Stomach smooth muscle (tissue), 2 donors: ENCODE measurements around the gene CFAP43.

ENCODE experiments used
- H3K27ac ChIP-seq: one replicate; pipeline ENCODE4 v1.7.0; 2013; ENCODE audit warnings: mild to moderate bottlenecking, low read length, inconsistent platforms
- H3K27me3 ChIP-seq, 2 donors: one replicate each; pipeline ENCODE4 v1.7.0; 2013; ENCODE audit warnings: low read length in 2 of 2; ENCODE audit not compliant: insufficient read depth in 2 of 2, control insufficient read depth in 1 of 2
- H3K36me3 ChIP-seq, 2 donors: one replicate each; pipeline ENCODE4 v1.7.0; 2013; ENCODE audit warnings: low read length in 2 of 2; ENCODE audit not compliant: control insufficient read depth in 2 of 2, insufficient read depth in 2 of 2
- H3K4me1 ChIP-seq: one replicate; pipeline ENCODE4 v1.7.0; 2013; ENCODE audit warnings: low read length; ENCODE audit not compliant: control insufficient read depth, insufficient read depth
- H3K4me3 ChIP-seq, 2 donors: one replicate each; pipeline ENCODE4 v1.7.0; 2013; ENCODE audit warnings: low read length in 2 of 2
- H3K9ac ChIP-seq, 2 donors: one replicate each; pipeline ENCODE4 v1.7.0; 2013; ENCODE audit warnings: low read length in 2 of 2, mild to moderate bottlenecking in 1 of 2
- H3K9me3 ChIP-seq, 2 donors: one replicate each; pipeline ENCODE4 v1.7.0; 2013; ENCODE audit warnings: low read length in 2 of 2; ENCODE audit not compliant: control insufficient read depth in 2 of 2
- donor health status: healthy.
- donor health status: Pancreatic carcinoma.

CFAP43 gene

DNA sequence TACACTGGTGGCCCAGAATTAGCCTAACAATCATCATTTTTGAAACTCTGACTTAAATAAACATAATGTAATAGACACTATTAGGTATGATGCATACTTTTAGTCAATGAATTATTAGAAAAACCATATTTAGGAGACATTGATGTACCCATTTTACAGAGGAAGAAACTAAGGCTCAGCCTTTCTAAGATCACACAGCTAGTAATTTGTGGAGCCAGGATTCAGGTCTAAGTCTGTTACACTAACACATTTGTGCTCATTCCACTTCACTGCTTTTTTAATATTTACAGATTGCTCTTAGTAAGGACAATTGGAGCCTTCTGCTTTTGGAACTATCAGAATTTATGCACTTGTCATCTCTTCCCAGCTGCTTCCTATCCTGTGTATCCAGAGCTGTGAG lies 8.9 kb downstream of the CFAP43 start:
- H3K27ac ChIP-seq: no peak overlapping the region
- no peak overlapping the region for H3K4me3 ChIP-seq
- no peak overlapping the region for H3K9ac ChIP-seq
- no peaks in the 10 kb centered on the region for H3K36me3 ChIP-seq
- H3K27me3 ChIP-seq: no peaks in the 10 kb centered on the region
- H3K9me3 ChIP-seq: no peaks in the 10 kb centered on the region
- no peaks in the 10 kb centered on the region for H3K4me1 ChIP-seq

DNA sequence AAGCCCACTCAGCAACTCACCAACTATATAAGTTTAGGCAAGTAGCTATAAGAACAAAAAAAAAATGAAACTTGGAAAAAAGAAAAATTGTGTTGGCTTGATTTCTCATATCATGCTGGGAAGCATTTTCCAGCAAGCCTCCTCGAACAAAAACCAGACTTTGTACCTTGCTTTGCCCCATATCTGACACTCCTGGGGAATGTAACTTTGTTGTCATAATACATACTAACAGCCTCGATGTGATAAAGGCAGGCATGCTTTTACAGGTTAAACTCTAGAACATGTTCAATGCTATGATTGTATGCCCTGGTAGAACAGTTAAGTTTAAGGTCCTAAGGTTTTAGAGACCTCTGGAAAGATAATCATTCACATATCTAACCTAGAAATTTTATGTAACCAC lies 11.6 kb downstream of the CFAP43 start:
- H3K4me3 ChIP-seq: no peak overlapping the region
- peaks cover 0 to 8% of the 10 kb centered on the region in 2 donors for H3K27me3 ChIP-seq
- no peak overlapping the region for H3K27ac ChIP-seq
- H3K9me3 ChIP-seq: no peaks in the 10 kb centered on the region
- H3K9ac ChIP-seq: no peak overlapping the region
- H3K36me3 ChIP-seq: no peaks in the 10 kb centered on the region
- H3K4me1 ChIP-seq: peaks cover 3% of the 10 kb centered on the region

DNA sequence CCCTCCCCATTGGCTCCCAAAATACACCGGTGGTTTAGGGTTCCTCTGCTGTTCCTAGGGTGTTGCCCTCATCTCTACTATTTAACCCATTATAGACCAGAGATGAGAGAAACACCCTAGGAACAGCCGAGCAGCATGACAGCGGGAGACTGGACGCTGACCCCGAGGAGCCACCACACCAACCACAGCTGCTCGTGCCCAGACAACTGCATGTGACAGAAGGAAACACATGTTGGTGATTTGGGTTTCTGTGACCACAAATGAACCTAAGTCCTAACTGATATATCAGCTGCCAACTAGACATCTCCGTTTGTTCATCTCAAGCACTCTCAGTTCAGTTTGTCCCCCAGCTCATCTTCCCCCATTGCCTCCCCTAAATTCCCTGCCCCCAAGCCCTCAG lies 13.4 kb downstream of the CFAP43 start:
- no peak overlapping the region for H3K4me3 ChIP-seq
- no peaks in the 10 kb centered on the region for H3K36me3 ChIP-seq
- no peak overlapping the region for H3K27ac ChIP-seq
- H3K9ac ChIP-seq: no peak overlapping the region
- H3K4me1 ChIP-seq: peaks cover 3% of the 10 kb centered on the region
- no peaks in the 10 kb centered on the region for H3K9me3 ChIP-seq
- H3K27me3 ChIP-seq: peaks cover 0 to 9% of the 10 kb centered on the region in 2 donors

DNA sequence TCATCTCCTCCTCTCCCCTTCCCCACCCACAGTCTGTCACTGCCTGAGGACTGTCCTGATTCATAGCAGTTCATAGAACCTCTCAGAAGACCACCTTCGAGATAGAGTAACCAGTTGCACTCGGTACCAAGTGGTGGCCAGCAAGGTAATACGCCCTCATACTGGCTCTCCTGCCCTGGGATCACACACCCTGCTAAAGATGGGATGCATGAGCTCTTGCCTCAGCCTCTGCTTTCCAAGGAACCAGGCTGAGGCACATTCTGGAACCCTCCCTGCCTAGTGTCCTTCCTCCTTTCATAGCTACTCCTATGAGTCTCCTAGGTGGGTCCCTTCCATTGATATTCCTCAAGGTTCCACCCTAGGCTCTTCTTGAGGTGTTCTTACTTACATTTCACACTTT lies 15.5 kb downstream of the CFAP43 start:
- Histone ChIP-seq H3K4me3 (no peak overlapping the region), H3K27ac (no peak overlapping the region), H3K27me3 (peaks cover 0 to 9% of the 10 kb centered on the region in 2 donors), H3K9ac (no peak overlapping the region), H3K36me3 (no peaks in the 10 kb centered on the region), H3K9me3 (no peaks in the 10 kb centered on the region), H3K4me1 (peaks cover 3% of the 10 kb centered on the region)

DNA sequence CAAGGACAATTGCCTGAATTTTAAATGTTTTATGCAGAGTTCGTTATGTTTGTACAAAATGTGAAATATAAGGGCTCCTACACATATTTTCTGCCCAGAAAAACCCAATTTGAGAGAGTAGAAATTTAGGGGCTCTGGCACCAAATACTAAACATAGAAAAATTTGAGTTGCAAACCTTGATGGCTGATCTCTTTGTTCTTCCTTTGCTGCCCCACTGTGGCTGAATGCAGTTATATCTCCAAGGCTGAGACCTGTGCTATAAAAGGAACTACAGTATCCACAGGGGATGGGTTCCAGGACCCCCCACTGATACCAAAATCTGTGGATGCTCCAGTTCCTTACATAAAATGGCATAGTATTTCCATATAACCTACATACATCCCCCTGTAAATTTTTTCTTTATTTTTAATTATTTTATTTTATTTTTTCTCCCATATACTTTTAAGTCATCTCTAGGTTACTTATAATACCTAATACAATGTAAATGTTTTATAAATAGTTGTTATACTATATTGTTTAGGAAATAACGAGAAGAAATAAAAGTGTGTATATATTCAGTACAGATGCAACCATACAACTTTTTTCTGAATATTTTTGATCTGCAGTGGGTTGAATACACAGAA lies 22.5 kb downstream of the CFAP43 start:
- Histone ChIP-seq H3K36me3 (no peaks in the 10 kb centered on the region), H3K27me3 (peaks cover 0 to 1% of the 10 kb centered on the region in 2 donors), H3K4me1 (no peaks in the 10 kb centered on the region), H3K4me3 (no peak overlapping the region), H3K9ac (no peak overlapping the region), H3K27ac (no peak overlapping the region), H3K9me3 (no peaks in the 10 kb centered on the region)

DNA sequence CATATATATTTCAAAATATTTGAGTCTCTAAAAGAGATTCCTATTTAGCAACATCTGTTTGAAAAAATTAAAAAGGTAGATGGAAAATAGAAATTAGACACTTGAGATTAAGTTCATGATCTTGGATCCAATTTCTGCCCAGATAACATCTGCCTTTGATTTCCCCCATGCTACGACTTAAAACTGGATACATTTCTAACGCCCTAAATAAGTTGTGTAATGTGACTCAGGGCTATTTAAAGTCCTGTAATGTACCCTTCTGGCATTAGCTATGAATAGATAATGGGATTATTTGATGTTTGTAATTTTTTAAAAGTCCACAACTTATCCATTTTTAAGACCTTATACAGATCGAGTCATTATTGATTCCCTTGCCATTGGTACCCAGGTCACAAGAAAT lies 23.4 kb downstream of the CFAP43 start:
- no peaks in the 10 kb centered on the region for H3K9me3 ChIP-seq
- no peak overlapping the region for H3K9ac ChIP-seq
- no peaks in the 10 kb centered on the region for H3K4me1 ChIP-seq
- no peak overlapping the region for H3K27ac ChIP-seq
- H3K4me3 ChIP-seq: no peak overlapping the region
- H3K27me3 ChIP-seq: peaks cover 0 to 4% of the 10 kb centered on the region in 2 donors
- H3K36me3 ChIP-seq: no peaks in the 10 kb centered on the region

DNA sequence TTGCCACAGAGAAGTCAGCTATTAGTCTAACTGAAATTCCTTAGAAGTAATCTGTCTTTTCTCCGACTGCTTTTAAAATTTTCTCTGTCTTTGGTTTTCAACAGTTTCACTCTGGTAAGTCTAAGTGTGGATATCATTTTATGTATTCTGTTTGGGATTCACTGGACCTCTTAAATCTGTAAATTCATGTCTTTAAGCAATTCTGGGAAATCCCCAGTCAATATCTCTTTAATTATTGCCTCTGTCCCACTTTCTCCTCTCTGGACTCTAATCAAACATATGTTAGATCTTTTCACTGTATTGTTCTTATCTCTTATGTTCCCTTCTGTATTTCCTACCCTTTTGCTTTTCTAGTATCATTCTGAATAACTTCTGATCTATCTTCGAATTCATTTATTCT lies 29.9 kb downstream of the CFAP43 start:
- Histone ChIP-seq H3K27ac (no peak overlapping the region), H3K36me3 (no peaks in the 10 kb centered on the region), H3K27me3 (peaks cover 0 to 4% of the 10 kb centered on the region in 2 donors), H3K9me3 (no peaks in the 10 kb centered on the region), H3K9ac (no peak overlapping the region), H3K4me1 (no peaks in the 10 kb centered on the region), H3K4me3 (no peak overlapping the region)

DNA sequence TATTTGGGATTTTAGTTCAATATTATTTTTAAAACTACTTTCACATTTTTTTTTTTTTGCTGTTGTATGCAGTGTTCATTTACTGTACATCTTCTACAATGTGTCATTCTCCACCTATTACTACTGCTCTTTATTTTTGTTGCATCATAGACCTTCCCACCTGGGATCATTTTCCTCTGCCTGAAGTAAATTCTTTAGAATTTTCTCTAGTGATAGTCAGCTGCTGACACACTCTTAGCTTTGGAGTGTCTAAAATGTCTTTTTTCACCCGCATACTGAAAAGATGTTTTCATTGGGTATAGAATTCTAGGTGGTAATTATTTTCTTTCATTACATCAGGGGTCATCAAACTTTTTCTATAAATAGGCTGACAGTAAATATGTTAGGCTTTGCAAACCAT lies 30.5 kb downstream of the CFAP43 start:
- H3K4me3 ChIP-seq: no peak overlapping the region
- no peaks in the 10 kb centered on the region for H3K4me1 ChIP-seq

DNA sequence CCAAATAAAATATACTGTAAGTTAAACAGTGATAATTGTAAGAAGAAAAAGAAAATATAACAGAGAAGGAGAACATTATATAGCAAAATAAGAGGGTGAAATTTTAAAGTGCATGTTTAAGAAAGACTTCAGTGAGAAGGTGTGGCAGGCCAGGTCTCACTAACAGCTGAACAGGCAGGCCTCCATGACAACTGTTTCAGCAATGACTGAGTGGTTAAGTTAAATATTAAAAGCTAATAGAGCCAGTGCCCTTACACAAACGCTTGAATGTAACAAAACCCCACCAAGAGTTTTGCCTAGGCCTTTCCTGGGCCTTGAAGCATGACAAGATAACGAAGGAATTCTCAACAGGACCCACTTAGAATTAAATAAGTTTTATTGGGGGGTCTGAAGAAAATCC lies 32.6 kb downstream of the CFAP43 start:
- Histone ChIP-seq H3K9me3 (no peaks in the 10 kb centered on the region), H3K27ac (no peak overlapping the region), H3K4me1 (no peaks in the 10 kb centered on the region), H3K36me3 (no peaks in the 10 kb centered on the region), H3K4me3 (no peak overlapping the region), H3K27me3 (peaks cover 0 to 2% of the 10 kb centered on the region in 2 donors), H3K9ac (no peak overlapping the region)

More for the DNA sequence above, 30.5 kb downstream of the CFAP43 start:
- peaks cover 0 to 4% of the 10 kb centered on the region in 2 donors for H3K27me3 ChIP-seq
- H3K9ac ChIP-seq: no peak overlapping the region
- H3K36me3 ChIP-seq: no peaks in the 10 kb centered on the region
- no peak overlapping the region for H3K27ac ChIP-seq
- no peaks in the 10 kb centered on the region for H3K9me3 ChIP-seq

DNA sequence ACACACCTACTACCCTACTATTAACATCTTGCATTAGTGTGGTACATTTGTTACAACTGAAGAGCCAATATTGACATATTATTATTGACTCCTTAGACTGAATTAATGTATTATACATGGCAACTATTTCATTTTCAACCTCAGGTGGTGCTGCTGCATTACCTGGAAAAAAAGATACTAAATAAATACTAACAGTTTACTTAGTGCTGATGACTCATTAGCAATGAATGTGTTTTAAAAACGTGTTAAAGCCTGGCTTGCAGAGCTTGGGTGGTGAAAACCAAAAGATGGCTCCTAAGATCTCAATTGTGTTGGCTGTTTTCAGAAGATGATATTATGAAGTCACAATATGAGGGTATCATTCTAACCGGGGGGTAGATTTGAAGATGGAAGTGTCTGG lies 34.8 kb downstream of the CFAP43 start:
- Histone ChIP-seq H3K4me3 (no peak overlapping the region), H3K27me3 (no peaks in the 10 kb centered on the region), H3K9ac (no peak overlapping the region), H3K9me3 (no peaks in the 10 kb centered on the region), H3K4me1 (no peaks in the 10 kb centered on the region), H3K27ac (no peak overlapping the region), H3K36me3 (no peaks in the 10 kb centered on the region)

DNA sequence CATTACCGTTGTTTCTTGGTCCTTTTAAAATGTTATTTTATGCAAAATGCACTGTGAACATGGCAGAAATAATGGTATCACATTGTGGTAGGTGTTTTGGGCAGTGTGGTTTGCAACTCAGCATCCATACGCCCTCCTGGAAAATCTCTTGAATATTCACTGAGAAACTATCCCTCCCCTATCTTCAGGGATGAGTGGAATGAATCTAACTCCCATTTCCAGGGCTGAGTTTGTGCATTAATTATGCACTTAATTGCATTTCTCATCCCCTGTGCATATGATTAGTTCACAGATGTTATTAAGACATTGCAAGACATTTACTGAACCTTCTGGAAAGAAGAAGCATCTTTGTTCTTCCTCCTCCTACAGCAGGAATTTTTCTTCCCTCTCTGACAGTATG lies 36.5 kb downstream of the CFAP43 start:
- Histone ChIP-seq H3K9ac (no peak overlapping the region), H3K36me3 (no peaks in the 10 kb centered on the region), H3K27me3 (no peaks in the 10 kb centered on the region), H3K9me3 (no peaks in the 10 kb centered on the region), H3K4me1 (no peaks in the 10 kb centered on the region), H3K4me3 (no peak overlapping the region), H3K27ac (no peak overlapping the region)
